ENCODE data around the gene KDF1.
A peak's percentile ranks its signal among the peaks of the same experiment; 100 is the strongest.

The KDF1 gene

GRCh38 chr1:26922431-26922729 lies 37.9 kb downstream of the KDF1 start:
- no peak overlapping the region for H2AFZ ChIP-seq (ENCODE audit: low read length)
- H3K9me2 ChIP-seq (replicated peaks; ENCODE audit: low read depth, low read length): no peaks in the 10 kb centered on the region
- peak overlapping the region; percentile 92 for H3K9ac ChIP-seq (ENCODE audit: low read depth, low read length, poor library complexity, severe bottlenecking)
- H3K27me3 ChIP-seq (ENCODE audit: insufficient read depth, low read length, poor library complexity, severe bottlenecking): no peaks in the 10 kb centered on the region
- peak overlapping the region; percentile 99 for H3K4me2 ChIP-seq (ENCODE audit: low read depth, low read length, poor library complexity, severe bottlenecking)
- peaks cover 31% of the 10 kb centered on the region for H4K20me1 ChIP-seq (ENCODE audit: insufficient read depth, low read length, poor library complexity, severe bottlenecking)
- H3K79me2 ChIP-seq (ENCODE audit: insufficient read depth, low read length): peaks cover 44% of the 10 kb centered on the region
- H3F3A ChIP-seq (ENCODE audit: low read depth): no peaks in the 10 kb centered on the region
- peaks cover 40% of the 10 kb centered on the region for H3K4me1 ChIP-seq (ENCODE audit: insufficient read depth, low read length, poor library complexity, severe bottlenecking)
- no peaks in the 10 kb centered on the region for H3K9me3 ChIP-seq (ENCODE audit: insufficient read depth, low read depth, low read length)
- H3K4me3 ChIP-seq (ENCODE audit: low read length, poor library complexity, severe bottlenecking): peak overlapping the region; percentile 92
- H3K36me3 ChIP-seq (ENCODE audit: insufficient read depth, low read length): peaks cover 14% of the 10 kb centered on the region; the same call in 1 of the 2 replicates
- TF ChIP-seq EZH2phosphoT487 (IDR thresholded peaks at IDR 0.05; ENCODE audit: borderline replicate concordance) (no peak), CTCF (conservative IDR thresholded peaks at IDR 0.05; ENCODE audit: low read length) (no peak)

GRCh38 chr1:26921540-26922430 lies 38.5 kb downstream of the KDF1 start, which contains the start of gene NUDC:
NUDC (plus strand) TSS chr1:26921743; CDS start chr1:26921849, 106 bp downstream.
- Histone ChIP-seq H3K27me3 (ENCODE audit: insufficient read depth, low read length, poor library complexity, severe bottlenecking) (no peaks in the 10 kb centered on the region), H3K9me2 (replicated peaks; ENCODE audit: low read depth, low read length) (no peaks in the 10 kb centered on the region), H3K4me3 (ENCODE audit: low read length, poor library complexity, severe bottlenecking) (peak within 1 kb of the TSS; percentile 92), H3K4me1 (ENCODE audit: insufficient read depth, low read length, poor library complexity, severe bottlenecking) (peaks cover 37% of the 10 kb centered on the region), H3F3A (ENCODE audit: low read depth) (no peaks in the 10 kb centered on the region), H3K36me3 (ENCODE audit: insufficient read depth, low read length) (peaks cover 9% of the 10 kb centered on the region; the same call in 1 of the 2 replicates), H2AFZ (ENCODE audit: low read length) (peak within 1 kb of the TSS; percentile 86), H3K9ac (ENCODE audit: low read depth, low read length, poor library complexity, severe bottlenecking) (peak within 1 kb of the TSS; percentile 92), H3K9me3 (ENCODE audit: insufficient read depth, low read depth, low read length) (no peaks in the 10 kb centered on the region), H4K20me1 (ENCODE audit: insufficient read depth, low read length, poor library complexity, severe bottlenecking) (peaks cover 28% of the 10 kb centered on the region), H3K79me2 (ENCODE audit: insufficient read depth, low read length) (peaks cover 39% of the 10 kb centered on the region), H3K4me2 (ENCODE audit: low read depth, low read length, poor library complexity, severe bottlenecking) (peak within 1 kb of the TSS; percentile 99)
- TF ChIP-seq EZH2phosphoT487 (IDR thresholded peaks at IDR 0.05; ENCODE audit: borderline replicate concordance) (no peak), CTCF (conservative IDR thresholded peaks at IDR 0.05; ENCODE audit: low read length) (no peak)

- Histone ChIP-seq H3K4me3 (ENCODE audit: low read length, poor library complexity, severe bottlenecking) (peak overlapping the region; percentile 92), H3K27me3 (ENCODE audit: insufficient read depth, low read length, poor library complexity, severe bottlenecking) (no peaks in the 10 kb centered on the region), H3K9me2 (replicated peaks; ENCODE audit: low read depth, low read length) (no peaks in the 10 kb centered on the region), H2AFZ (ENCODE audit: low read length) (peak overlapping the region; percentile 86), H3K36me3 (ENCODE audit: insufficient read depth, low read length) (peaks cover 2% of the 10 kb centered on the region; the same call in 1 of the 2 replicates), H3K4me2 (ENCODE audit: low read depth, low read length, poor library complexity, severe bottlenecking) (peak overlapping the region; percentile 87), H3F3A (ENCODE audit: low read depth) (no peaks in the 10 kb centered on the region), H3K9me3 (ENCODE audit: insufficient read depth, low read depth, low read length) (no peaks in the 10 kb centered on the region), H3K4me1 (ENCODE audit: insufficient read depth, low read length, poor library complexity, severe bottlenecking) (peaks cover 32% of the 10 kb centered on the region), H3K79me2 (ENCODE audit: insufficient read depth, low read length) (peaks cover 32% of the 10 kb centered on the region), H4K20me1 (ENCODE audit: insufficient read depth, low read length, poor library complexity, severe bottlenecking) (peaks cover 26% of the 10 kb centered on the region), H3K9ac (ENCODE audit: low read depth, low read length, poor library complexity, severe bottlenecking) (peak overlapping the region; percentile 26)
- TF ChIP-seq CTCF (conservative IDR thresholded peaks at IDR 0.05; ENCODE audit: low read length) (no peak), EZH2phosphoT487 (IDR thresholded peaks at IDR 0.05; ENCODE audit: borderline replicate concordance) (no peak)
Measured at GRCh38 chr1:26921126-26921539, 39.1 kb downstream of the KDF1 start.

All from Loucy (cell line).